Stimulated activated CD4-positive, alpha-beta T cell treated with anti-CD3 and anti-CD28 coated beads, TNF-alpha, amount 100 ng/mL, for 1 hour (primary cell): Measurements from ENCODE around the gene WIPF1.

ENCODE experiments used
- DNase-seq, 3 donors: peaks; one replicate each; pipeline ENCODE4 v3.0.0-alpha.2; 2020; ENCODE audit warnings: low read depth in 3 of 3, low spot score in 1 of 3

The WIPF1 gene

DNA sequence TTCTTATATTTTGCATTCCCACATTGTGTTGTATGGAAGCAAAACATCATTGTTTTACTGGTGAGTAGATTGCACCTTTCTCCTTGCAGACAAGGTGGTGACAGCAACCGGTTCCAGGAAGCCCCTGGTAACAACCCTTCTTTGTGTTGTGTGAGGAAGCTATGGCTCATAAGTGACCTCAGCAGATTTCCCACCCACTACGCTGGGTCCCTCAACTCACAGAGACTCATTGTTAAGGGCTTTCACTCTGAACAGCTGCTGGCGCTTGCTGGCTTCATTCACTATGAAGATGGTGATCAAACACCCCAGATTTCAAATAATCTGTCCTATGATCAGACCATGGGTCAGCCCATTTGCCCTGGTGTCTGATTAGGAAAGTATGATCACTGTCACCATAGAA lies 53.4 kb downstream of the WIPF1 start:
- DNase-seq, result no peak

- DNase-seq, result no peak
Measured at GRCh38 chr2:174540893-174541292, 56.7 kb downstream of the WIPF1 start.

- no peak for DNase-seq
Measured at GRCh38 chr2:174535757-174536703, 61.6 kb downstream of the WIPF1 start.

GRCh38 chr2:174535083-174535482 lies 62.5 kb downstream of the WIPF1 start:
- DNase-seq, result no peak

DNA sequence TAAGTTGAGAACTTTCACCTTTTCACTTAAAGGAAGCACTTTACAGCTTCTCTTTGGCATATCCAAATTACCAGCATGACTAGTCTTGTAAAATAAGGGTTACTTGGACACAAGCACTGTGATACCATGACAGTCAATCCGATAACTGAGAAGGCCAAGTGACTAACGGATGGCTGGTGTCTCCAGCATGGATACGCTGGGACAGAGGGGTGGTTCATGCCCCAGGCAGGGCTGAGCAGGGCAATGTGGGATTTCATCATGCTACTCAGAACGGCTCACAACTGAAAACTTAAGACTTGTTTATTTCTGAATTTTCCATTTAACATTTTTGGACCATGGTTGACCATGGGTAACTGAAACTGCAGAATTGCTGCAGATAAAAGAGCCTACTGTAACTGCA lies 67.7 kb downstream of the WIPF1 start:
- no peak for DNase-seq

DNA sequence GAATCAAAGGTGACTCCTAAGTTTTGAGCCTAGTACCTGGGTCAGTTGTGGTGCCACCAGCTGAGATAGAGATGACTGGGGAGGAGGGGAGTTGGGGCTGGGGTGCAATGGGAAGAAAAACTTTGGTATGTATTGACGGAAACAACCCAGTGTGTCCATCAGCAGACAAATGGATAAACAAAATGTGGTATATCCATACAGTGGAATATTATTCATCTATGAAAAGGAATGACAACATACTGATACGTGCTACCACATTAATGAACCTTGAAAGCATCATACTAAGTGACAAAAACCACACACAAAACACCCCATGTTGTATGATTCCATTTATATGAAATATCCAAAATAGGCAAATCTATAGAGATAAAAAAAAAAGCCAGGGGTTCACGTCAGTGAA lies 69.6 kb downstream of the WIPF1 start:
- no peak for DNase-seq

GRCh38 chr2:174527101-174527721 lies 70.4 kb downstream of the WIPF1 start:
- DNase-seq, result no peak

GRCh38 chr2:174524527-174524926 lies 73.1 kb downstream of the WIPF1 start:
- no peak for DNase-seq

GRCh38 chr2:174522553-174522952 lies 75.1 kb downstream of the WIPF1 start:
- DNase-seq, result no peak

DNA sequence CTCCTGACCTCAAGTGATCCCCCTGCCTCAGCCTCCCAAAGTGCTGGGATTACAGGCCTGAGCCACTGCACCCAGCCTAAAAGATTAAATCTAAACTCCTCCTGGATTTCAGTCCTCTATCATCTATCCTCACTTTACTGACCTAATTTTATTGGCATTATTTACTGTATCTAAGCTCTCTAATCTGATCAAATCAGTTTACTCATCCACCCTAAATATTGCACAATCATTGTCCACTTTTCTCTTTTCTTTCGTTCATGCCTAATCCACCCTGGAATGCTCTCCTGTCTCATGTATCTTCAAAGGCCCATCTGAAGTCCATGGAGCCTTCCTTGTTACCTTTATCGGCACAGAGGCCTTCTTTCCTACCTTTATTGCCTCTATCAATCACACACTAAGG lies 79.2 kb downstream of the WIPF1 start:
- no peak for DNase-seq

DNA sequence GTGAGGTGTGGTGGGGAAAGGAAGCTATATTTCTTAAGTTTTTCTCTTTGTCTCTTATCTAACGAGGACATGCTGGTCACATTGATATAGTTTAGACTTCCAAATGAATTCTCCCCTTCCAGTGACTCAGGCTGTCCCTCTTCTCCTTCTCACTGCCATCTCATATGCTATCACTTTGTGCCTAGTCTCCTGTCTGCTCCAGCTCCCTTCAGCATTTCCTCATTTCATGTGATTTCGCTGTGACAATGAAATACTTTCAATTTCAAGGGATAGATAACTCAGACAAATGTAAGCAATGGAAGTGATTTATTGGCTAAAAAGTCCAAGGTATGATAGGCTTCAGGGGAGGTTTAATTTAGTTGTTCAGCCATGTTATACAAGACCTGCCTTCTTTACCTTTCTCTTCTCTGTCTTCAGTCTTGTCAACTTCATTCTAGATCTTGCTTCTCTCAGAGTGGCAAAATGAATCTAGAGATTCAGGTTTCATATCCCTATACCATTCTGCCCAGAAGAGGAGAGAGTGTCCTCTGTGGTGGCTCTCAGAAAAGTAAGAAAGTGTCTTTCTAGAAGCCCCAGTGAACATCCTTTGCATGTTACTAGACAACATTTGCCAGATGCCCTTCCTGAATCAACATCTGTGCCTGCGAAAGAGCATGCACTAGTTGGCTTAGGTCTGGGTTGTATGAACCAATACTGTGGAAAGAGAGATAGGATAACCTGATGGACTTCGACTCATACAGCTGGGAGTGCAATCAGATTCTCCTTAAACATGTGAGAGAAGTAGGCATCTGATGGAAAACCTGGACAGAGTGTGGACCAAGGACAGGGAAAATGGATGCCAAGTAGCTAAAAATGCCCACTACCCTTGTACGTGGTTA lies 80.9 kb downstream of the WIPF1 start:
- no peak for DNase-seq

DNA sequence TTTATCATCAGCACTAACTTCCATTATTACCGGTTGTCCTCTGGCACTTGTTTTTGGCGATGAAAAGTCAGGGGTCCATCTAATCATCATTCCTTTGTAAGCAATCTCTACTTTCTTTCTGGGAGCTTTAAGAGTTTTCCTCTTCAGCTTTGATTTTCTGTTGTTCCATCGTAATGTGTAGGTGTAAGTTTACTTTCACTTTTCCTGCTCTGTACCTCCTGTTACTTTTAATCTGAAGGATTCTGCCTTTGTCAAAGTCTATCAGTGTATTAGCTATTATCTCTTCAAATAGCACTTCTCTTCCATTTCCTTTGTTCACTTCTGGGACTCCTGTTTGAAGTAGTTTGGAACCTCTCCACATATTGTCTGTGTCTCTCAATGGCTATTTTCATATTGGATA lies 85.3 kb downstream of the WIPF1 start:
- DNase-seq, result no peak

DNA sequence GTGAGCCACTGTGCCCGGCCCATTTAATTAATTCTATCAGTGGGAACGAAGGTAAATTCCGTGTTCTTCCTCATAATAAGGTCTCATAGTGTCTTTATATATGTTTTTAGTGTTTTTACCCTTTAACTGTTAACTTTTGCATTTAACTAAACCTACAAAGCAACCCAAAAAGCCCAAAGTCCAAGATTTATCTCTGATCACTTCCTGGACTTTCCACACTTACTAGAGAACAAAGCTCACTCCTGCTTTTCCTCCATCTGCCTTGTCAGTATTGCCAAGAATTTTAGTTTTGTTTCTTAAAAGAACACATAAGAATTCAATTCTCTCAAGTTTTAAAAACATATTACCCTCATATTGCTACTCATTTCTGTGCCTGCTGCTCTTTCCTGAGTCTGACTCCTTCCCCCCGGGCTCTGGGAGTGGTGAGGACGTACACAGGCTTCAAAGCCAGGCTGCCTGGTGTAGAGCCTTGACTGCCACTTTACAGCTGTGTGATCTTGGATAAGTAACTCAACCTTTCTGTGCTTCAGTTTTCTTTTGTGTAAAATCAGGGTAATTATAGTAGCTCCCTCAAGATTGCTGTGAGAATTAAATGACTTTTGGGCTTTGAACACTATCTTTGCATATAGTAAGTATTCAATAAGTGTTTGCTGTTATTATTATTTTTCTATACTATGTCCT lies 85.9 kb downstream of the WIPF1 start:
- DNase-seq, result no peak

DNA sequence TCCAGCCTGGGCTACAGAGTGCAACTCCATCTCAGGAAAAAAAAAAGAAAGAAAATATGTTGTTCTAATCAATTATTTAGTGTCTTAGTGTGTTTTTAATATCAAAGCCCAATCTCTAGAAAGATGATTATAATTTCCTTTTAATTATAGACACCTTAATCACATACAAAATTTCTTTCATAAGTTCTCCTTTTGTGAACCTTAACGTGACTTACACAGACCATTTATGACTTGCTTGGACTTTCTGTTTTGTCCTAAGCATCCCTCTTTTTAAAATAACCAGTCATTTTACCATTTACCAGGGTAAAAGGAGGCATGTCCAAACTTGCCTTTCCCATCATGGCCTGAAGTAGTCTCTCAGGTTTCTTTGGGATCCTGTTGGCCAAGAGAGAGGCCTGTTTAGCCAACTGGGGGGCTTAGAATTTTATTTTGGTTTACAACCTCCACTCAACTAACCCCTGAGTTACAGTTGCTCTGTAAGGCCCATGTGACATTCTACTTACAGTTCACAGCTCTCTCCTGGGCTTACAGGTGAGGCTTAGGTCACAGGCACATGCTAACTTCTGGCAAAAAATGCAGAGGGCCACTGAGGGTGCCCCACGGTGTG lies 86.9 kb downstream of the WIPF1 start:
- DNase-seq, result no peak
